ENCODE measurements around the gene SKP1.
A peak's percentile ranks its signal among the peaks of the same experiment; 100 is the strongest.

Gene SKP1

GRCh38 chr5:134111741-134112647 lies 64.8 kb downstream of the SKP1 start:
- peak; percentile 26 for DNase-seq

GRCh38 chr5:134110382-134110781 lies 66.4 kb downstream of the SKP1 start:
- no peak for DNase-seq

- DNase-seq = no peak
These were observed 69.0 kb downstream of the SKP1 start for GRCh38 chr5:134107779-134108178.

- DNase-seq = no peak
These were observed 69.6 kb downstream of the SKP1 start for GRCh38 chr5:134106991-134107701.

- no peak for DNase-seq
These were observed 72.6 kb downstream of the SKP1 start for GRCh38 chr5:134103998-134104654.

GRCh38 chr5:134103397-134103796 lies 73.4 kb downstream of the SKP1 start:
- no peak for DNase-seq

GRCh38 chr5:134101686-134102439 lies 74.9 kb downstream of the SKP1 start:
- peak; percentile 20 for DNase-seq

- peak; percentile 51 for DNase-seq
These were observed 76.3 kb downstream of the SKP1 start for GRCh38 chr5:134100283-134101091.

- DNase-seq = no peak
These were observed 76.8 kb downstream of the SKP1 start for GRCh38 chr5:134099939-134100282.

GRCh38 chr5:134099288-134099872 lies 77.4 kb downstream of the SKP1 start:
- no peak for DNase-seq

Measured in fibroblast of skin of right quadriceps (primary cell).